Body of pancreas (tissue), 4 donors: Measurements from ENCODE around the gene FSD2. TPM values are rescaled to one million over a fixed set of nuclear protein-coding genes. Genes with fewer than 3 reads are reported as not detected.
A peak's percentile ranks its signal among the peaks of the same experiment; 100 is the strongest.
"Not testable (repeated sequence)": the region's sequence is repeated elsewhere in the genome, so short reads cannot be mapped to it uniquely, and the experiment has no call there.

ENCODE experiments used
- ATAC-seq: fragments of 150-250 bp; one replicate; pipeline ENCODE4 v1.9.1; 2016
- DNase-seq, 4 donors: peaks; one replicate each; pipeline ENCODE4 v3.0.0-alpha.2; 2019
- H3K27ac ChIP-seq, 4 donors: fragments of 200-600 bp; sonication (generic); 1 replicate in 3 of 4; 2 replicates in 1 of 4; pipeline versions ENCODE4 v1.5.1 to v1.6.1; 2016 to 2019; ENCODE audit warnings: mild to moderate bottlenecking in 1 of 4, mixed read lengths in 1 of 4, moderate library complexity in 1 of 4
- H3K27me3 ChIP-seq, 2 donors: fragments of 200-600 bp; sonication (generic); one replicate each; pipeline ENCODE4 v1.6.0; 2016; ENCODE audit warnings: mild to moderate bottlenecking in 1 of 2
- H3K36me3 ChIP-seq, 2 donors: fragments of 200-600 bp; sonication (generic); replicated peaks in 1 of 2; 2 replicates each; pipeline ENCODE4 v1.5.1; 2016; ENCODE audit warnings: low read depth in 2 of 2; ENCODE audit not compliant: insufficient read depth in 1 of 2
- H3K4me1 ChIP-seq: fragments of 200-600 bp; sonication (generic); one replicate; pipeline ENCODE4 v1.6.0; 2016
- H3K4me3 ChIP-seq, 2 donors: fragments of 200-600 bp; sonication (generic); 1 replicate in 1 of 2; 2 replicates in 1 of 2; pipeline ENCODE4 v1.5.1; 2016 to 2019
- H3K9me3 ChIP-seq, 3 donors: fragments of 200-600 bp; sonication (generic); 1 replicate in 2 of 3; 2 replicates in 1 of 3; pipeline ENCODE4 v1.5.1; 2016
- CTCF ChIP-seq, 7 experiments: fragments of 450-650 bp in 4 of 7; fragments of 200-600 bp in 3 of 7; sonication (generic) in 3 of 7; IDR thresholded peaks; one replicate each; pipeline ENCODE4 v1.5.1; 2016 to 2019; ENCODE audit warnings: antibody characterized with exemption in 7 of 7
- POLR2A ChIP-seq, 3 donors: fragments of 450-650 bp; IDR thresholded peaks; one replicate each; pipeline ENCODE4 v1.6.1; 2016; ENCODE audit warnings: antibody characterized with exemption in 3 of 3, mild to moderate bottlenecking in 2 of 3
- WGBS, 2 donors: methylation state at CpG; one replicate each; pipeline ENCODE4 v1.1.5; 2017; 5-methylcytosine and 5-hydroxymethylcytosine counted together
- intact Hi-C: fragments of 100-400 bp; cut with DNase I; formaldehyde crosslinking; loops from one replicate; pipeline ENCODE4 v1.15.1; 2023
- total RNA-seq, 2 donors: library from RNA; depleted of rRNA; stranded (reverse); fragments of >200 nt; gene quantifications; one replicate each; pipeline ENCODE4 v1.1.0, GENCODE V29; 2016

Gene FSD2
- total RNA-seq, 2 donors from 2014 or later, result 0.26 TPM; not detected in 1

DNA sequence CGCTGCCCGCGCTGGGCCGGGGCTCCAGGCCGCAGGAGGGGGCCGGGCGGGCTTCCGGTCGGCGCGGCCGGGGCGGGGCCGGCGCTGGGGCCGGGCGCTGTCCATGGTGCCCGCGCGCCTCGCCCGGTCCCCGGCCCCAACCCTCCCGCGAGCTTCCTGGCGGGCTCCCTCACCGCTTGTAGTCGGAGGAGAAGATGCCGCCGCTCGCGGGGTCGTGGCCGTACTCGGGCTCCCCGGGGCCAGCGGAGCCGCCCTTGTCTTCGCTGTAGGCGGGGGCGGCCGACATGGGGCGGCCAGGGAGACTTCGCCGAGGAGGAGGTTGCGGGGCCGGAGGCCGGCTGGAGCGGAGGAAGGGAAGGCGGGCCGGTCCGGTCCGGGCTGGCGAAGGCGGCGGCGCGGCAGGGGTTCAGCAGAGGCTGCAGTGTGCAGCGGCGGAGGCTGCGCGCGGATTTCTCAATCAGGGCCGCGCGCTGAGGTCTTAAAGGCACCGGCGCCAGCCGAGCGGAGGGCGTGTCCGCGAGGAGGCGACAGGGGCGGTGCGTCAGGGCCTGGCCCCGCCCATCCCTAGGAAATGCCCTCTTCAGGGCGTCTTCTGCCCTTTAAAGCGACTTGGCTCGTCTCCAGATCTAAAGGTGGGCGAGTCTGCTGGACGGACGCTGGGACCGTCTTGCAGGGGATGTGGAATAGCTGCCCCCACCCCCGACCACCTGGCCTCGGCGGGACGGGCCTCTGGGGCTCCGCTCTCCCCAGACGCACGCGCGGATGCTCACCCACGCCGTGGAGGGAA, 96.3 kb downstream of the FSD2 start, which contains the start of gene AP3B2:
TSS of gene AP3B2 (minus strand) at position 455 of the 787 bp plus-strand sequence. CDS start at position 286, 169 bp downstream.
- no peaks in the 10 kb centered on the region for H3K36me3 ChIP-seq
- H3K4me1 ChIP-seq, result peaks cover 16% of the 10 kb centered on the region
- H3K27ac ChIP-seq, result peak within 1 kb of the TSS in 2 of 4 donors; percentile 70 to 79
- intact Hi-C loops, result no loop called here
- H3K27me3 ChIP-seq, result no peaks in the 10 kb centered on the region
- WGBS, 2 donors, result 0 to 1% methylated on average over 2 to 82 of the region's 95 CpGs
- ATAC-seq, result peak; percentile 95
- TF ChIP-seq POLR2A (IDR thresholded peaks at IDR 0.05) (peak in 2 of 3 donors; percentile 45 to 53), CTCF (IDR thresholded peaks at IDR 0.05) (no peak)
- DNase-seq, result peak; percentile 75 to 85 (median 80)
- H3K4me3 ChIP-seq, result peak within 1 kb of the TSS; percentile 34 to 85
- no peaks in the 10 kb centered on the region for H3K9me3 ChIP-seq

DNA sequence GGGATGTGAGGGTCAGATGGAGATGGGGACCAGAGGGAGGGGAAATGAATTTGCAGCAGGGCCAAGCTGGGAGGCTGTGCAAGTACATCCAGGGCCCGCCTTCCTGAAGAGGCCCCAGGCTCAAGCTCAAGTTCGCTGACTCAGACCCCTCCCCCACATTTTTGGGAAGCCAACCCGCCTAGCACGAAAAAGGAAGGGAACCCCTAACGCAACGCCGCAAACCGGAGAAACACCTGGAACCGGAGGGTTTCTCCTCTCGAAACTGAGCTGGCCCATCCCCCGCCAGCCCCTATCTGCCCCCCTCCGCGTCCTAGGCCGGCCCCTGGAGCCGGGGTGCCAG, 96.8 kb downstream of the FSD2 start:
- intact Hi-C loops, result no loop called here
- ATAC-seq (no peak), DNase-seq (no peak)
- H3K27me3 ChIP-seq, result no peaks in the 10 kb centered on the region
- no peaks in the 10 kb centered on the region for H3K9me3 ChIP-seq
- peak overlapping the region in 1 of 2 donors; percentile 85 for H3K4me3 ChIP-seq
- TF ChIP-seq CTCF (IDR thresholded peaks at IDR 0.05) (no peak), POLR2A (IDR thresholded peaks at IDR 0.05) (no peak)
- WGBS, 2 donors, result 0 to 2% methylated on average over 2 to 15 of the region's 15 CpGs
- peak overlapping the region in 2 of 4 donors; percentile 70 to 79 for H3K27ac ChIP-seq
- H3K4me1 ChIP-seq, result peaks cover 16% of the 10 kb centered on the region
- no peaks in the 10 kb centered on the region for H3K36me3 ChIP-seq

- H3K27me3 ChIP-seq, intact Hi-C loops, H3K27ac ChIP-seq, H3K4me3 ChIP-seq, DNase-seq, H3K9me3 ChIP-seq, ATAC-seq, H3K36me3 ChIP-seq: not testable (repeated sequence)
- peaks cover 16% of the 10 kb centered on the region for H3K4me1 ChIP-seq
- WGBS, 2 donors, result 85 to 90% methylated on average over 8 of the region's 8 CpGs
Observed at GRCh38 chr15:82705856-82706255, 100.0 kb downstream of the FSD2 start.

Other genes with a start within 250 kb of the FSD2 start
- gene CPEB1, start 158.7 kb downstream of the FSD2 start, total RNA-seq, result 1 to 10 TPM in 1 of 2 donors, not detected in 1; 1.0 TPM
- 1 to 10 TPM; 3.9 to 6.6 TPM for gene AP3B2, start 96.2 kb downstream of the FSD2 start, total RNA-seq
- 1 to 10 TPM; 6.0 to 9.2 TPM for gene WHAMM, start 3.6 kb upstream of the FSD2 start, total RNA-seq
- gene HOMER2, start 146.7 kb upstream of the FSD2 start, total RNA-seq, result 100 to 1,000 TPM; 331 to 469 TPM
- 10 to 100 TPM in 1 of 2 donors, 1 to 10 TPM in 1; 9.1 to 12.2 TPM for gene RAMAC, start 180.1 kb upstream of the FSD2 start, total RNA-seq
- gene C15orf40, start 205.6 kb upstream of the FSD2 start, total RNA-seq, result 1 to 10 TPM; 9.3 to 9.6 TPM